Measurements from ENCODE around the gene PKNOX2. TPM values are rescaled to one million over a fixed set of nuclear protein-coding genes. Genes with fewer than 3 reads are reported as not detected.

The PKNOX2 gene
- total and polyA plus RNA-seq, 9 donors: 10.6 to 42.3 (median 30.0) TPM

DNA sequence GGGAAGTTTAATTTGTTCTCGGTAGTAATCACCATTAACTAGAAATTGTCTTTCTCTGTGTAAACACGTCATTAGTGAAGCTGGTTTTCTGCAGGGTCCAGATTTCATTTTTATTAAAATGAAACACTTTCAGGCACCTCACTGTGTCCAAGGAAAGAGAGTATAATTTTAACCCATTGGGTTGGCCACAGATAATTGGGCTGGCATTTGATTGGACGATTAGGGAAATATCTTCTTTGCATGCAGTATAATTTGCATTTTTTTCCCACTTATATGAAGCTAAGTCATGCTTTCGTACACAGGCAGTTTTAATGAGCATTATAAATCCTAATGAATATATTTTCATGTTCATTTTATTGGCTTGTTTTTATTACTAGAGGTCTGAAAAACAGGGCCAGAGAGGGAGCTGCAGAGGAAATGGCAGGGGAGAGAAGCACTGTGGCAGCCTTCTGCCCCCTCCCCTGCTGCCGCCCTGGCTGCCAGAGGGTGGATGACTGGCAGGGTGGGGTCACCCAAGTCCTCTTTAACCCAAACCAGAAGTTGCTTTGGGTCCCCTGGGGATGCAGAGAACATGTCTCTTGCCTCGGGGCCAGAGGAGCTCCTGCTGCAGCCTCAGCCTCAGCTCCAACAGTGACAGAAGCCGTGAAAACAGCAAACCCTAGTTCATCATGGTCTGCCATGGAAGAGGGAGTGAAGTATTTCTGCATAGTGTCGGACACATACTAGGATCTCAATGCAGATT is 93.9 kb downstream of the PKNOX2 start:
- Histone ChIP-seq H3K9me3 (no peaks in the 10 kb centered on the region), H3K4me1 (ENCODE audit: insufficient read depth) (peaks cover 37% of the 10 kb centered on the region), H3K36me3 (no peaks in the 10 kb centered on the region), H3K4me3 (no peak overlapping the region), H3K27me3 (no peaks in the 10 kb centered on the region), H3K27ac (no peak overlapping the region)
- DNase-seq: no peak
- WGBS, 3 donors: 61 to 72% (median 71%) methylated on average over 8 of the region's 8 CpGs
- intact Hi-C loops (cut with DNase I): no loop called here
- TF ChIP-seq POLR2A (IDR thresholded peaks at IDR 0.05) (no peak), EP300 (IDR thresholded peaks at IDR 0.05) (no peak)
- TF ChIP-seq, protein P1, sequence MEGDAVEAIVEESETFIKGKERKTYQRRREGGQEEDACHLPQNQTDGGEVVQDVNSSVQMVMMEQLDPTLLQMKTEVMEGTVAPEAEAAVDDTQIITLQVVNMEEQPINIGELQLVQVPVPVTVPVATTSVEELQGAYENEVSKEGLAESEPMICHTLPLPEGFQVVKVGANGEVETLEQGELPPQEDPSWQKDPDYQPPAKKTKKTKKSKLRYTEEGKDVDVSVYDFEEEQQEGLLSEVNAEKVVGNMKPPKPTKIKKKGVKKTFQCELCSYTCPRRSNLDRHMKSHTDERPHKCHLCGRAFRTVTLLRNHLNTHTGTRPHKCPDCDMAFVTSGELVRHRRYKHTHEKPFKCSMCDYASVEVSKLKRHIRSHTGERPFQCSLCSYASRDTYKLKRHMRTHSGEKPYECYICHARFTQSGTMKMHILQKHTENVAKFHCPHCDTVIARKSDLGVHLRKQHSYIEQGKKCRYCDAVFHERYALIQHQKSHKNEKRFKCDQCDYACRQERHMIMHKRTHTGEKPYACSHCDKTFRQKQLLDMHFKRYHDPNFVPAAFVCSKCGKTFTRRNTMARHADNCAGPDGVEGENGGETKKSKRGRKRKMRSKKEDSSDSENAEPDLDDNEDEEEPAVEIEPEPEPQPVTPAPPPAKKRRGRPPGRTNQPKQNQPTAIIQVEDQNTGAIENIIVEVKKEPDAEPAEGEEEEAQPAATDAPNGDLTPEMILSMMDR (IDR thresholded peaks at IDR 0.05): no peak

DNA sequence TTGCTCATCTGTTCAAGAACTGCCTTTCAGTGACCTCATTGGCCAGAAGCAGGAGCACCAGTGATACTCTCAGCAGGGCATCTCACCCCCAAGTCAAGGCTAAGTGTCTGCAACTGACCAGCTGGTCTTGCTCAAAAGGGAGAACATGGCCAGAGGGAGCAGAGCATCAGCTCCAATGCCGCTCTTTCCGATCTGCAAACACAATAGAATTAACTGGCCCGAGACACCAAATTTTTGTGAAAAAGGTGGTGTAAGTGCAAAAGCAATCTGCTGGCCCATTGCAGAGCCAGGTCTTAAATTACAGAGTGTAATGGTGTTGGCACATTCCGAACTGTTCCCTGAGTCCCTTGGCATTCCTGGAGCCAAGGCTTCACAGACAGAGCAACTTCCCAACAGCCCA is 97.0 kb downstream of the PKNOX2 start:
- Histone ChIP-seq H3K27ac (peak overlapping the region in 1 of 2 donors; percentile 72), H3K4me3 (no peak overlapping the region), H3K4me1 (ENCODE audit: insufficient read depth) (peaks cover 38% of the 10 kb centered on the region), H3K36me3 (no peaks in the 10 kb centered on the region), H3K9me3 (no peaks in the 10 kb centered on the region), H3K27me3 (no peaks in the 10 kb centered on the region)
- intact Hi-C loops (cut with DNase I): no loop called here
- peak; percentile 55 to 61 (median 57) for DNase-seq
- TF ChIP-seq, protein P1 (IDR thresholded peaks at IDR 0.05): no peak
- TF ChIP-seq POLR2A (IDR thresholded peaks at IDR 0.05) (no peak), EP300 (IDR thresholded peaks at IDR 0.05) (no peak)
- 8 to 32% (median 21%) methylated on average over 4 of the region's 4 CpGs for WGBS, 3 donors

DNA sequence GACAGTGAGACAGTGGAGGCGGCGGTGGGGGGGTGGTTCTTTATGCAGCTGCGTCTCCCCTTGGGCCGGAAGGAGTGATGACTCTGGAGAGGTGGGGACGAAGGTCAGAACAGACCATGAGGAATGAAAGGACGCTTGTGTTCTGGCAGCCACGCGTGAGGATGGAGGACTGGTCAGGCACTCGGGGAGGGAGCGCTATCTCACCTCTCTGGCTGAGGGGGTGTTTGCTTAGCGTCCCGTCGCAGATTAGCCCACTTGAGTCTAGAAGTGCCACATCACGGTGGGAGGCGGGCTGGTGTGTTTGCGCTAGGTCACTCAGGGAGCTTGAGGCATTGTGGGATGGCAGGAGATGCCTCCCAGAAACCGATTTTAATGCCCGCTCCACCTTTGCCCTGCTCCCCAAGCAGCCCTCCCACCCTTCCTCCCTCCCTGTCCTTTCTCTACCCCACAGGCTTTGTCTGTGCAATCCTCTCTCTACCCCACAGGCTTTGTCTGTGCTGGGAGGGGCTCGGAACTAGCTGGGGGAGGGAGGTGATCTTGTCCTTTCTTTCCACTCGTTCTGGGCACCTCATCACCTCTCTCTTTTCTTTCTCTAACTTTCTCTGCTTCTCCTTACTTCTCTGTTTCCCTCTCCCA is 97.8 kb downstream of the PKNOX2 start:
- WGBS, 3 donors: 35 to 53% (median 37%) methylated on average over 20 of the region's 20 CpGs
- Histone ChIP-seq H3K27me3 (no peaks in the 10 kb centered on the region), H3K4me1 (ENCODE audit: insufficient read depth) (peaks cover 43% of the 10 kb centered on the region), H3K36me3 (no peaks in the 10 kb centered on the region), H3K27ac (peak overlapping the region in 1 of 2 donors; percentile 72), H3K9me3 (no peaks in the 10 kb centered on the region), H3K4me3 (no peak overlapping the region)
- intact Hi-C loops (cut with DNase I): no loop called here
- TF ChIP-seq POLR2A (IDR thresholded peaks at IDR 0.05): no peak
- TF ChIP-seq, protein P1 (IDR thresholded peaks at IDR 0.05): no peak
- TF ChIP-seq EP300 (IDR thresholded peaks at IDR 0.05): no peak
- peak; percentile 46 to 59 (median 51) for DNase-seq

DNA sequence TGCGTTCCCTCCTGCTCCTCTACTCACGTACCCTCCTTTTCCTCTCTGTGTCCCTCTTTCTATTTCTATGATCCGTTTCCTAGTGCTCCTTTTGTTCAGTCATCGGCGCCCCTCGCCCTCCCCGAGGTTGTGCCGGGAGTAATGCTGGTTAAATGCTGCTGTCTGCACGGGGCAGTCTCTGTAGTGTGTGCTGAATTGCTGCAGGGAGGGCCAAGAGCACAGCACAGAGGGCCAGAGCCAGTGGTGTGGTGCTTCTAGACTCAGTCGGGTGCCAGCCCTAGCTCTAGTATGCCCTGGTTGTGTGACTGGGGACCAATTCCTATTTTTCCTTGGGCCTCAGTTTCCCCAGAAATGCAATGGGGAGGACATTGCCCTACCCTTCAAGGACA is 98.3 kb downstream of the PKNOX2 start:
- Histone ChIP-seq H3K9me3 (no peaks in the 10 kb centered on the region), H3K27ac (peak overlapping the region in 1 of 2 donors; percentile 72), H3K36me3 (no peaks in the 10 kb centered on the region), H3K4me1 (ENCODE audit: insufficient read depth) (peaks cover 43% of the 10 kb centered on the region), H3K27me3 (no peaks in the 10 kb centered on the region), H3K4me3 (no peak overlapping the region)
- intact Hi-C loops (cut with DNase I): no loop called here
- peak in 2 of 5 donors; percentile 44 to 54 for DNase-seq
- TF ChIP-seq POLR2A (IDR thresholded peaks at IDR 0.05): no peak
- no peak for TF ChIP-seq EP300 (IDR thresholded peaks at IDR 0.05)
- TF ChIP-seq, protein P1 (IDR thresholded peaks at IDR 0.05): no peak
- WGBS, 3 donors: 11 to 21% (median 17%) methylated on average over 10 of the region's 10 CpGs

All from ovary (tissue), 9 donors.